SK-N-MC (cell line): ENCODE results near the gene ZC2HC1C.

Source experiments
- DNase-seq: peaks from one replicate; pipeline ENCODE4 v3.0.0-alpha.2; 2011; ENCODE audit warnings: low read depth, low spot score
- H3K27ac ChIP-seq: fragments of 200-600 bp; sonication (generic); 2 replicates; pipeline ENCODE4 v1.5.1; 2016; ENCODE audit warnings: mixed run types
- H3K36me3 ChIP-seq: fragments of 200-600 bp; sonication (generic); 2 replicates; pipeline ENCODE4 v1.6.1; 2017; ENCODE audit warnings: antibody characterized with exemption, low read length, mixed read lengths; ENCODE audit not compliant: insufficient read depth
- H3K4me3 ChIP-seq: fragments of 200-600 bp; sonication (generic); 2 replicates; pipeline ENCODE4 v1.5.1; 2016
- H3K9ac ChIP-seq: fragments of 200-600 bp; sonication (generic); 2 replicates; pipeline ENCODE4 v1.8.0; 2017; ENCODE audit warnings: mixed run types, mixed read lengths; ENCODE audit not compliant: insufficient read length
- H3K9me3 ChIP-seq: fragments of 200-600 bp; sonication (generic); 2 replicates; pipeline ENCODE4 v1.6.1; 2017; ENCODE audit warnings: low read depth, mild to moderate bottlenecking, antibody characterized with exemption, low read length, moderate library complexity, mixed read lengths
- EZH2 ChIP-seq: fragments of 200-600 bp; sonication (generic); IDR thresholded peaks from one replicate; pipeline ENCODE4 v1.6.1; 2017; ENCODE audit warnings: antibody characterized with exemption
- FOXP2 ChIP-seq: optimal IDR thresholded peaks from 2 replicates; pipeline ENCODE3; 2011; ENCODE audit warnings: mild to moderate bottlenecking, moderate library complexity; ENCODE audit not compliant: insufficient read depth; ENCODE audit errors: extremely low read length, control extremely low read depth
- POLR2AphosphoS5 ChIP-seq: IDR thresholded peaks from 2 replicates; pipeline ENCODE4 v1.6.1; 2012; ENCODE audit warnings: mild to moderate bottlenecking, low read depth, low read length, borderline replicate concordance

Gene ZC2HC1C

GRCh38 chr14:75040959-75041358 lies 28.5 kb upstream of the ZC2HC1C start:
- DNase-seq: no peak
- TF ChIP-seq EZH2 (no peak), POLR2AphosphoS5 (no peak), FOXP2 (no peak)

GRCh38 chr14:75041613-75042012 lies 27.8 kb upstream of the ZC2HC1C start:
- Histone ChIP-seq H3K9ac (peak overlapping the region; percentile 11), H3K9me3 (no peaks in the 10 kb centered on the region), H3K27ac (peak overlapping the region; percentile 61; the same call in 1 of the 2 replicates), H3K4me3 (peak overlapping the region; percentile 56), H3K36me3 (no peaks in the 10 kb centered on the region)
- TF ChIP-seq POLR2AphosphoS5 (no peak), EZH2 (no peak), FOXP2 (no peak)
- no peak for DNase-seq

More at GRCh38 chr14:75040959-75041358, 28.5 kb upstream of the ZC2HC1C start:
- Histone ChIP-seq H3K36me3 (no peaks in the 10 kb centered on the region), H3K9me3 (no peaks in the 10 kb centered on the region), H3K4me3 (no peak overlapping the region), H3K27ac (no peak overlapping the region), H3K9ac (no peak overlapping the region)

GRCh38 chr14:75042035-75042434 lies 27.4 kb upstream of the ZC2HC1C start:
- H3K9me3 ChIP-seq: no peaks in the 10 kb centered on the region
- peak overlapping the region; percentile 56 for H3K4me3 ChIP-seq
- H3K27ac ChIP-seq: peak overlapping the region; percentile 61; the same call in 1 of the 2 replicates
- peak overlapping the region; percentile 11 for H3K9ac ChIP-seq
- TF ChIP-seq POLR2AphosphoS5 (peak; percentile 64; the same call in 1 of the 2 replicates), FOXP2 (peak; percentile 61), EZH2 (no peak)
- peak; percentile 79 for DNase-seq
- no peaks in the 10 kb centered on the region for H3K36me3 ChIP-seq

GRCh38 chr14:75044322-75044721 lies 25.1 kb upstream of the ZC2HC1C start:
- no peaks in the 10 kb centered on the region for H3K9me3 ChIP-seq
- H3K9ac ChIP-seq: no peak overlapping the region
- H3K4me3 ChIP-seq: no peak overlapping the region; the same call in 1 of the 2 replicates
- H3K36me3 ChIP-seq: no peaks in the 10 kb centered on the region
- TF ChIP-seq POLR2AphosphoS5 (no peak), EZH2 (no peak), FOXP2 (no peak)
- no peak overlapping the region for H3K27ac ChIP-seq
- DNase-seq: no peak

- no peak overlapping the region for H3K27ac ChIP-seq
Observed at GRCh38 chr14:75044752-75045151, 24.7 kb upstream of the ZC2HC1C start.

GRCh38 chr14:75046275-75046674 lies 23.2 kb upstream of the ZC2HC1C start:
- no peaks in the 10 kb centered on the region for H3K36me3 ChIP-seq
- H3K9ac ChIP-seq: no peak overlapping the region
- H3K27ac ChIP-seq: no peak overlapping the region
- H3K4me3 ChIP-seq: no peak overlapping the region
- DNase-seq: no peak
- no peak for TF ChIP-seq EZH2
- TF ChIP-seq POLR2AphosphoS5: no peak
- TF ChIP-seq FOXP2: no peak
- H3K9me3 ChIP-seq: no peaks in the 10 kb centered on the region

More at GRCh38 chr14:75044752-75045151, 24.7 kb upstream of the ZC2HC1C start:
- no peak for TF ChIP-seq EZH2
- TF ChIP-seq FOXP2: no peak
- TF ChIP-seq POLR2AphosphoS5: no peak
- DNase-seq: no peak
- Histone ChIP-seq H3K9me3 (no peaks in the 10 kb centered on the region), H3K9ac (no peak overlapping the region), H3K36me3 (no peaks in the 10 kb centered on the region), H3K4me3 (no peak overlapping the region)

GRCh38 chr14:75046899-75047298 lies 22.5 kb upstream of the ZC2HC1C start:
- no peak overlapping the region for H3K4me3 ChIP-seq
- no peaks in the 10 kb centered on the region for H3K9me3 ChIP-seq
- H3K9ac ChIP-seq: no peak overlapping the region
- H3K27ac ChIP-seq: no peak overlapping the region
- DNase-seq: no peak
- H3K36me3 ChIP-seq: no peaks in the 10 kb centered on the region
- no peak for TF ChIP-seq FOXP2
- TF ChIP-seq EZH2: no peak
- TF ChIP-seq POLR2AphosphoS5: no peak

GRCh38 chr14:75047506-75047905 lies 21.9 kb upstream of the ZC2HC1C start:
- peaks cover 2% of the 10 kb centered on the region; the same call in 1 of the 2 replicates for H3K36me3 ChIP-seq
- no peak for TF ChIP-seq FOXP2
- no peak for TF ChIP-seq EZH2
- TF ChIP-seq POLR2AphosphoS5: no peak
- no peak for DNase-seq
- no peak overlapping the region for H3K4me3 ChIP-seq
- H3K9me3 ChIP-seq: no peaks in the 10 kb centered on the region
- H3K27ac ChIP-seq: no peak overlapping the region
- no peak overlapping the region for H3K9ac ChIP-seq

- peaks cover 7% of the 10 kb centered on the region; the same call in 1 of the 2 replicates for H3K36me3 ChIP-seq
- no peaks in the 10 kb centered on the region for H3K9me3 ChIP-seq
- no peak for DNase-seq
- H3K9ac ChIP-seq: no peak overlapping the region
- H3K27ac ChIP-seq: no peak overlapping the region
- H3K4me3 ChIP-seq: no peak overlapping the region
- no peak for TF ChIP-seq FOXP2
- no peak for TF ChIP-seq POLR2AphosphoS5
- no peak for TF ChIP-seq EZH2
Observed at GRCh38 chr14:75048101-75048500, 21.3 kb upstream of the ZC2HC1C start.

GRCh38 chr14:75049136-75049535 lies 20.3 kb upstream of the ZC2HC1C start:
- DNase-seq: no peak
- Histone ChIP-seq H3K4me3 (no peak overlapping the region), H3K36me3 (peaks cover 13% of the 10 kb centered on the region; the same call in 1 of the 2 replicates), H3K9me3 (no peaks in the 10 kb centered on the region), H3K27ac (no peak overlapping the region), H3K9ac (no peak overlapping the region)
- TF ChIP-seq EZH2 (no peak), POLR2AphosphoS5 (no peak), FOXP2 (no peak)
